CD4-positive, alpha-beta T cell treated with Interleukin-4 for 1 hour (primary cell): Measurements from ENCODE around the gene NR6A1.
A peak's percentile ranks its signal among the peaks of the same experiment; 100 is the strongest.

ENCODE experiments used
- DNase-seq, 2 donors: peaks; one replicate each; pipeline ENCODE4 v3.0.0-alpha.2; 2020 to 2022

NR6A1 gene

DNA sequence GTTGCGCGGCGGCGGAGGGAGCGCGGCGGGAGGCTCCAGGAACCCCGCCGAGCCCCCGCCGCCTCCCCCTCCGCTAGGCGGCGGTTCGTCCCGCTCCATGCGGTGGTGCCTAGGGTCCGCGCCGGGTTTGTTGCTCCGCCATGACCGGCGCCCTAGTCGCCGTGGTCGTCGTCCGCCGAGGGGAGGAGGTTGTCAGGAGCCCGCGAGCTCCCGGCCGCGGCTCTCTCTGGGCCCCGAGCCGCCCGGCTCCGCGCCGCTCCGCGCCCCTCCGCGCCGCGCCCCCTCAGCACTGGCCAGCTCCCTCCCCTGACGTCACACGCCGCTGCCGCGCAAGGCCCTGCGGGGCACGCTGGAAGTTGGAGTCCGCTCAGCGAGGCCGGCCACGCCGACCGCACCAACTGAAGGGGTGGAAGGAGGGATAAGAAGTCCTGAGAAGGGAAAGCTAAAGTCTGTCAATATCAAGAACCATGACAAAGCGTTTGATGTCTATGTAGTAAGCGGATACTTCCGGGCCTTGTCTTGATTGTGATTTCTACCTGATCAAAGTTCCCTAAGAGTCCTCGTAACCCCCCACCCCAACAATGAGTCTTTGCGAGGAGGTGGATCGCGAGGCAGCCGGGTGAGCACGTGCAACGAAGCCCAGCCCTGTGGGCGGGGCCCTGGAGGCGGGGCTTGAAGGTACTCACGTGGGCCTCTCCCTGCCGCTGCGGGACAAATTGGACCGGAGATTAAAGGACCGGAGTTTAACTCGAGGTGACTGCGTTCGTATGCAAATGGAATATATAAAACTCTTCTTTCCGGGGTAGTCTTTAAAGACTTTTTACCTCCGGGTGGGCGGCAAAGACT lies at the start of gene NR6A1:
TSS of gene NR6A1 (minus strand) at position 291 of the 846 bp plus-strand sequence.
- peak; percentile 94 to 95 for DNase-seq

GRCh38 chr9:124818431-124819281 lies 47.5 kb upstream of the NR6A1 start:
- no peak for DNase-seq

DNA sequence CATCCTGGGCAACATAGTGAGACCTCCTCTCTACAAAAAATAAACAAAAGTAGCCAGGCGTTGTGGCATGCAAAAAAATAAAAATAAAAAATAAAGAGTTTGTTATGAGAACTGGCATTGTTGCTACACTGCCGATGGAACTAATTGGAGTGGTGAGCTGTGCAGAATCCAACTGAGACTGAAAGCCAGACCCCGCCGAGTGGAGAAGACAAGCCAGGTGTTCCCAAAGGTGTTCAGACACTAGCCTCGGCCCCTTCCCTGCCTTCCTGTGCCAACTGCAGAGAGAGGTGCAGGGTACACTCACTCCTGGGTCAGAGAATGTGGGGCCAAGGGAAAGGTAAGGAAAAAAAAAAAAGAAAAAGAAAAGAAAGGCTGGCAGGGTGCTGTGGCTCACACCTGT lies 44.5 kb upstream of the NR6A1 start:
- no peak for DNase-seq

- DNase-seq = no peak
Measured at GRCh38 chr9:124814164-124814535, 43.0 kb upstream of the NR6A1 start.

DNA sequence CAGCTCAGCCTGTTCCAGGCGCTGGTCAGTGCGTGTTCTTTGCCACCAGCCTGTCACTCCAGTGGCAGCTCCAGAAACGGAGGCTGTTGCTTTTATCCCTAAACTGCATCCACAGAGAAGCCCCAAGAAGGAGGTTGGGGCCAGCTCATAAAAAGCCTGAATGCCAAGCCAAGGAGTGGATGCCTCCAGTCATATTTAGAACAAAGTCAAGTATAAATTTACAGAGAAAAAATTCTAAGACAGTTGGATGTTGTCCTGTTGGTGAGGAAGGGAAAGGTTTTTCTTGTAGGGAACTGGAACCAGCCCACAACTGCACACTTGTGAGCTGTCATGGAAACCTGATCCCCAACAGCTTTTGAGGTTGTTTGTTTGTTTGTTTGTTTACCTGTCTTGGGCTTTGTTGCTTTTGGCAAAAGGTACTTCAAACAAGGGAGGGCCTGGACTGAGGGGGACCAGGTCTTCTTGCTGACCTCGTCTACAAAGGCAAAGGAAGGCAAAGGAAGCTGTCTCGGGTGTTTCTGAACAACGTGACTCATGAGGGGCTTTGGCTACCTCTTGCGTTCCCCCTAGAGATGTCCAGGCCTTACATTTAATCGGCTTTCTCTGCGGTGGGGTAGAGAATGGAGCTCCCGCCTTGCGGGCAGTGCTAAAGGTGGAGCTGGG lies 42.5 kb upstream of the NR6A1 start:
- DNase-seq = no peak

- no peak for DNase-seq
Measured at GRCh38 chr9:124813041-124813440, 41.9 kb upstream of the NR6A1 start.

DNA sequence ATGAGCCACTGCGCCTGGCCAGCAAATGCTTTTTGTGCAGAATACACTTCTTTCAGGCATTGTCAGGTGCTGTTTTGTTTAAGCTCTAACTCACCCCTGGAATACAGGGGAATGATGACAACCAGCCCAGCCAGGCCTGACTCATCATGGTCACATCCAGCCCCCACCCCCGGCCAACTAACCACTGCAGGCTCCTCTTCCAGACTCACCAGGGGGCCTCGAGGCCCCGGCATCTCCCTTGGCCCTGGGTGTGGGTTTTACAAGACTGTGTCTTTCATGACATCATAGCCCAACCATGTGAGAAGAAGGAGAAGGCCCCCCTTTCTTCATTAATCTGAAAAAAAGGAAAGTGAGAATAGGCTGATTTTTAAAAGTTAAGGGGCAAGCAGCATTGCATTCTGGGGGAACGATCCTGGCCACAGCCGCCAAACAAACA lies 41.3 kb upstream of the NR6A1 start:
- no peak for DNase-seq

DNA sequence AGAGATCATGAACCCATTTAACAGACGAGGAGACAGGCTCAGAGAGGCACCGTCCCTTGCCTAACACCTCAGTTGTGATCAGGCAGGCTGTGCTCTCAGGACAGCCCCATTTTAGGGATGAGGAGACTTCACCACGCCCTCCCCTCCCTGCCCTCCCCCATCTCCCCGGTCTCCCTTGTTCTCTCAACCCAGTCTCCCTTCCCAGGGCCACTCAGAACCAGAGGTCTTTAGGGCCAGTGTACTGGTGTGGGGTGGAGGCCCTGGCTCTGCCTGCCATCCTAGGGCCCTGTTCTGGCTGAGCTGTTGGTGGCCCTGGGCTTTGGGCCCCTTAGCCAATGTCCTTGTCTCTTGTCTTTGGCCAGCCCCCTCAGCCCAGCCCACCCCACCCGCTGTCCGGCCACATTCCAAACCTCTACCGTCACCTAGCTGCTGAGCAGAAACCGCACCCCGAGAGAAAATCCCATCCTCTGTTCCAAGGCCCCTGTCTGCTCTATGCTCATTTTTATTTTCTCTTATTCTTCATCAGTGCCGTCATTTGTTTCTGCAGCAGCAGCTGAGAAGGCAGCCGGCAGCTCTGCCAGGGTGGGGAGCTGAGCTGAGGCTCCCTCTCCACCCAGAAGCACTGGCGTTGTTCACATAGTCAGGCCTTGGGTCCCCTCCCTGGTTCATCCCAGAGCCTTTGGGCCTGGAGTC lies 39.7 kb upstream of the NR6A1 start:
- no peak for DNase-seq

- no peak for DNase-seq
Measured at GRCh38 chr9:124809741-124810500, 38.8 kb upstream of the NR6A1 start.

DNA sequence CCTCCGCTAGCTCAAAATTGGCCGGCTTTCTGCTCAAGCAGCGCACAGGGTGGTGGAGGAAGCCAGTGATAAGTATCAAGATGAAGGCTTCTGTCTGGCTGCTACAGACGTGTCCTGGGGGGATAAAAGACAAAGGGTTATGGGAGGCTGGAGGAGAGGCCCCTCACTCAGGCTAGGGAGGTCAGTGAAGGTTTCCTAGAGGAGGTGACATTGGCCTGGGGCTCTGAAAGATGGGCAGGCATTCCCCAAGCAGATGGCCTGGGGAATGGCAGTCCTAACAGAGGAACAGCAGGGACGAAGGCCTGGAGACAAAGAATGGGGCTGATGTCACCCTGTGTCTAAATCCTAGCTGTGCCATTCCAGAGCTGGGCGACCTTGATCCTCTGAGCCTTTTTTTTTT lies 38.1 kb upstream of the NR6A1 start:
- no peak for DNase-seq

- DNase-seq = no peak
Measured at GRCh38 chr9:124808246-124808956, 37.3 kb upstream of the NR6A1 start.

GRCh38 chr9:124805186-124805585 lies 34.1 kb upstream of the NR6A1 start:
- no peak for DNase-seq

GRCh38 chr9:124803911-124804310 lies 32.8 kb upstream of the NR6A1 start:
- DNase-seq = no peak

- no peak for DNase-seq
Measured at GRCh38 chr9:124802426-124802825, 31.3 kb upstream of the NR6A1 start.

DNA sequence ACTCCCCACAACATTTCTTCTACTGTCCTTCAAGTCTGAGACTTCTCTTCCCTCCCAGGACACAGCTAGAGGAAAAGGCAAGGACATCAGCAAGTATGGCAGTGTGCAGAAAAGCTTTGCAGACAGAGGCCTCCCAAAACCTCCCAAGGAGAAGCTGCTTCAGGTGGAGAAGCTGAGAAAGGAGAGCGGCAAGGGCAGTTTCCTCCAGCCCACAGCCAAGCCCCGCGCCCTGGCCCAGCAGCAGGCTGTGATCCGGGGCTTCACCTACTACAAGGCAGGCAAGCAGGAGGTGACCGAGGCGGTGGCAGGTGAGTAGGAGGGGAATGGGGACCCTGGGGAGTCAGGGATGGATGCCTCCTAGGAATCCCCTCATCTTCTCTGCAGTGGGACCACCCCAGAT lies 30.2 kb upstream of the NR6A1 start:
- DNase-seq = no peak

DNA sequence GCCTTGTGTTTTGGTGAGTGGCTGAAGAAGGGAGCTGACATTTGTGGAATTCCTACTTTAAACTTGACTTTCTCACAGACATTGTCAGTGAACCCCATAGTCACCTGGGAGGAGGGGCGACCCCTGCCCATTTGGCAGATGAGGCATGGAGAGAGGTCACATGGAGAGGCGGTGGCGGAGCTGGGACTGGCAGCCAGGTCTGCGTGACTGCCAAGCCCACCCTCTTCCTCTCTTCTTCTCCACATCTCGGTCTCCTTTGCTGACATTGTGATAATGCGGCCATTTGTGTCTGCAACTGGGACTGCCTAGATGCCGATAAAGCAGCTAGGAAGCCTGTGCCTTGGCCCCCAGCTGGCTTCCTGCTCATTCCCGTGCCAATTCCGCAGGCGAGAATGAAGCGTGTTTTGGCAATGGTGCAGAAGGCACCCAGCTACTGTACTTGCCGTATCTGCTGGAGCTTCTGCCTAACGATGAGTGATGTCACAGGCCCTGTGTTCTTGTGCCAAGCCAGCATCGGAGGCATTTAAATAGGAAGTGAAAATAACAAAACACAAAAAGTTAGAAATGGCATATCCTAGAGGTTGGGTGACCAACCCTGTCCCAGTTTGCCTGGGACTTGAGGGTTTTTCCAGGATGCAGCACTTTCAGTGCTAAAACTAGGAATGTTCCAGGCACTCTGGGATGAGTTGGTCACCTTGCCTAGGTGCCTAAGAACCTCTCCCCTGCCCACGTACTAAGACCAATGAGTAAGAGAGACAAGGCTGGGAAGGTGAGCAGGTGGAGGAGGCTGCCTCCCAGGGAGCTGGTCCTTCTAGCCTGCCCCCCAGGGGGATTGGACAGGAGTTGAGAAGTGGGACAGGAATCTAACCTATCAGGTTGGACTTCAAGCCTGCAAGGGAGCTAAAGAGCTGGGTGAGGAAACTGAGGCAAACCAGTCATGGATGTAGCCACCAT lies 29.5 kb upstream of the NR6A1 start:
- DNase-seq = peak; percentile 8 to 74

- DNase-seq = no peak
Measured at GRCh38 chr9:124799274-124800006, 28.3 kb upstream of the NR6A1 start.

GRCh38 chr9:124797343-124798103 lies 26.4 kb upstream of the NR6A1 start:
- no peak for DNase-seq
